HG02852 (cell line): ENCODE data around the gene SLC6A3.

Experiments
- ATAC-seq: cut with Tn5 transposase; IDR thresholded peaks from one replicate; pipeline ENCODE4 v1.9.1; 2021; ENCODE audit warnings: mild to moderate bottlenecking, moderate library complexity; ENCODE audit not compliant: unreplicated experiment

Gene SLC6A3

DNA sequence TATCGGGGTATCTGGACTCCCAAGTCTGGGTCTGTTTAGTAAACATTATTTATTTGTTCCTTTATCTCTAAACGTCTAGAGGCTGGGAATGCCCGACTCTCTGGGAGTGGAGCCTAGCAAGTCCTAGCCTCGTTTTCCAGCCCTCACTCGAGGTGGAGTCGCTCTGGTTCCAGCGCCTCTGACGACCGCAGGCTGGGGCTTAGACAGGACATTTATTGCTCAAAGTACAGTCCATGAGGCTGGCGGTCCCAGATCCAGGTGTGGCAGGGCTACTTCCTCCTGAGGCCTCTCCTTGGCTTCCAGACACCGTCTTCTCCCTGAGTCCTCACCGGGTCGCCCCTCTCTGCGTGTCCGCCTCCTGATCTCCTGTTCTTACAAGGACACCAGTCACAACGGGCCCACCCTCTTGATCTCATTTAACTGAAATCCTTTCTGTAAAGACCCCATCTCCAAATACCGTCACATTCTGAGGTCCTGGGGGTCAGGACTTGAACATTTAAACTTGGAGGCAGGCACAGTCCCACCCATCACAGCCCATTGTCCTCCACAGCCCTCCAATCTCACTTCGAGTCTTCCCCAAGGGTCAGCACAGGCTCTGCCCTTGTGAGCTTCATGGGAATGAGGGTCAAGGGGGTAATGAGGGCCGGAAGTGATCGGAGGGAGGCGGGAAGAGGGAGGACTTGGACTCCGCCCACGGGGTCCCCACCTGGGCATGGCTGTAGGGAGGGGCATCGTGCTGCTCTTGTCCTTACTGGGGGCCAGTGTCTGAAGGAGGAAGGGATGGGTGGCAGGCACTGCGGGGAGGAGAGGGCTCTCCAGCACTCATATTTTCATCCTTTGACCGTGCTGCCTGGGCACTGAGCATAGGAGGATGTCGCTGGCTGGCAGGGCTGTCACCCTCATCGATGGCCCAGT, 88.1 kb downstream of the SLC6A3 start:
- no peak for ATAC-seq

GRCh38 chr5:1354576-1354975, 90.7 kb downstream of the SLC6A3 start:
- no peak for ATAC-seq

- ATAC-seq = no peak
Observed at GRCh38 chr5:1352231-1353219, 92.7 kb downstream of the SLC6A3 start.

GRCh38 chr5:1351156-1351555, 94.1 kb downstream of the SLC6A3 start:
- ATAC-seq = no peak

- no peak for ATAC-seq
Observed at GRCh38 chr5:1349246-1349645, 96.0 kb downstream of the SLC6A3 start.

- no peak for ATAC-seq
Observed at GRCh38 chr5:1348986-1349245, 96.3 kb downstream of the SLC6A3 start.

DNA sequence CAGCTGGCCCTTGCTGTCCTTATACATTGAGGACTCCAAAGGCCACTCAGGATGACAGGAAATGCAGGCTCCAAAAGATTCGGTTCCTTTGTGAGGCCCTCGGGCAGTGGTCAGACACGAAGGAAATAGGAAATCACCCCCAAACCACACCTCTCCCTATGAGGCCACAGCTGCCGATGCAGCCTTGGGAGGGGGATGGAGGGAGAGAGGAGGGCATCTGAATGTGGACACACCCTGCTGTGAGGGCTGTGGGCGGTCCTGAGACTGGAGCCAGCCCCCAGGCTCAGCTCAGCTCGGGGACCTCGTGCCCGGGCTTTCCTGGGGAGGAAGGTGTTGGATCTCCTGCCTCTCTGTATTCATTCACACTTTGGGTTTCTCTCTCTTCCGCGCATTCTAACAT, 97.7 kb downstream of the SLC6A3 start:
- no peak for ATAC-seq

GRCh38 chr5:1346627-1347440, 98.4 kb downstream of the SLC6A3 start:
- ATAC-seq = no peak

DNA sequence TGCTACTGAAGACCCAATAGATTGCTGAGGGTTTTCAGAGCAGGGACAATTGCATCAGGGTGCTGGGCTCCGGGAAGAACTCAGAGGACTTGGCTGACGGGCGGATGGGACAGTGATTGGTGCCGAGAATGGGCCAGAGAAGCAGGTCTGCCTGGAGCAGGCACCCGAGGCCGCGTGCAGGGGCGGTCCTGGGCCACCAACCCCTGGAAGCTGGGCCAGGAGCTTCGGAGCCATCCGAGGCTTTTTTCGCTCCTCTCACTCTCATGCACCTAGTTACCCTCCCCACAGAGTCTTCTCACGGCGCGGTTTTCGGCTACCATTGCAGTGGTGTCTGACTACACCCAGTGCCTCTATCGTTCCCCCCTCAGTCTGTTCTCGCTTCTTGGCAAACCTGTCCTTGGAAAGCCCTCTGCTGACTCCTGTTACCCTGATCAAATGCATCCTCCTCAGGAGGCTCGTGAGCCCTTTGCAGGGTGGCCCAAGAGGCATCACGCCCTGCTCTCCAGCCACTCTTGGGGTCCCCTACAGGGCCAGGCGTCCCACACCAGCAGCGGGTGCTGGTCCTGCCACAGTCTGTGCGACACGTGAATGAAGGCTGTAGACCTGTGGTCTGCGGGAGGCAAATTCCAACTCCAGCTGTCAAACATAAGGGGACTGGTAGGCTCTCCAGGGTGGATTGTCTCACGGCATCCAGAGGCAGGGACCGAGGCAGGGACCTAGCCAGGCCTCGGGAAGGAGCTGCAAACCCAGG, 99.2 kb downstream of the SLC6A3 start:
- no peak for ATAC-seq

- peak; percentile 65 for ATAC-seq
Observed at GRCh38 chr5:1344975-1345838, 100.0 kb downstream of the SLC6A3 start, which contains the start of gene CLPTM1L. CLPTM1L (minus strand) TSS chr5:1345099; CDS start chr5:1344841, 258 bp downstream.

DNA sequence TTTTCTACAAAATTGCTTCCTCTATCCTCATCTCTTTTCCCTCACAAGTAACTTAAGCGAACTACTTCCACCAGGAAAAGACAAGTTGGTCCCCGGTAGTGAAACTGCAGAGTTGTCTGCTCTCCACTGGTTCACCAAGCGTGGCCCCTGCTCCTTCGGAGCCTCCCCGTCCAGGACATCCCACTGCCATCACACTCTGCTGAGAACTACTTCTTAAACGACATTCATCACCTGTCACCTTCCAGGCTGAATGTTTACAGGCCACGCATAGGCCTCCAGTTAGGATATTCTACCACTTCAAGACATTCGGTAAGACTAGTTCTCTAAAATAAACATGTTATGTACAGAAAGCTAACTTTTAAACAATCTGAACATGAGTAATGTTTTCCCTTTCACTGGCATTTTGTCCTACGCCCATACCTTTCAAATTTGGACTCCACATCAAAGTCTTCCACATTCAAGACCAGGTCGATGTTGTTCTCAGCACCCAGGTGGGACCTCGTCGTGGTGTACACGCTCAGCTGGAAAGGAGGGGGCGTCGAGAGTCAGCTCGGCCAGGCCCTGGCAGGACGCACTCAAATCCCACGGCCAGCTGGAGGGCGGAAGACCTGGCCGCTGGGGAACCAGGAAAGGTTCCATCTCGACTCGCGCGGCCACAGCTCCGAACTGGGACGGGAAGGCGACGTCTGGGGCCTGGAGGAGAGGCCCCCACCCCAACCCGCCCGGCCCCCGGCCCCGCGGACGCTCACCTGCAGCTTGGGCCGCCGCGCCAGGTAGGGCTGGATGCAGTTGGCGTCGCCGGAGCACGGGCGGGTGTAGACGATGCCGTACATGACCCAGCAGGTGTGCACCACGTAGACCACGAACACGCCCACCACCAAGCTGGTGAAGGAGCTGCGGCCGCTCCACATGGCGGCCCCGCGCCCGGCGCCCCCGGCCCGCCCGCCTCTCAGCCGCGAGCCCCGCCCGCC, 101.0 kb downstream of the SLC6A3 start:
- ATAC-seq = peak; percentile 27

DNA sequence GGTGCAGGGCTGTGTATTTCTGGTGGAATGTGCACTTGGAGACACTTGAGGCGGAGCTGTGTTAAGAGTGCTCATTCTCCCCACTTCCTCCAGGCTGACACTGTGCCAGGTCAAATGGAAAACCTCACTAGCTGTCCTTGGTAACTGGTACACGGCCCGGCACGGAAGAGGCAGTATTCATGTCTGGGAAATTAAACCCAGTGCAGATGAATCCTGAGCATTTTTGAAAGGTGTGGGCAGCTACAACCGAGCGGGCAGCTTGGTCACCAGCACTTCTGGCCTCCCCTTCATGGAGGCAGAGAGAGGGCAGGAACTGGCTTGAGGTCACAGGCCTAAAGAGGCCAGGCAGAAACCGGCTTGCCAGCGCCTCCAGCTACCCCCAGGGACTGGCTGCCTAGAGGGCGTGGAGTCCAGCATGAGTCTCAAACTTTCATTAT, 101.9 kb downstream of the SLC6A3 start:
- ATAC-seq = no peak
